ENCODE data around the gene S1PR5.

S1PR5 gene

GRCh38 chr19:10467104-10467706 is 50.0 kb downstream of the S1PR5 start:
- DNase-seq (ENCODE audit: low spot score), result no peak

- no peak for DNase-seq (ENCODE audit: low spot score)
Observed at GRCh38 chr19:10464456-10464855, 52.8 kb downstream of the S1PR5 start.
